AG04450 (cell line): ENCODE measurements around the gene EVC. TPM values are rescaled to one million over a fixed set of nuclear protein-coding genes. Genes with fewer than 3 reads are reported as not detected.

Source experiments
- CTCF ChIA-PET: fragments of 300-600, 350-600 bp; formaldehyde crosslinking; extraction: SDS; loops from one replicate; lab custom pipeline; 2022; ENCODE audit warnings: antibody characterized with exemption, inconsistent platforms; lab: Charles Lee
- POLR2A ChIA-PET: fragments of 350-600 bp; formaldehyde crosslinking; extraction: SDS; loops from one replicate; lab custom pipeline; 2021; ENCODE audit warnings: antibody characterized with exemption, inconsistent platforms; lab: Yijun Ruan, JAX
- DNase-seq: peaks from one replicate; pipeline ENCODE4 v3.0.0-alpha.2; 2011; ENCODE audit warnings: low read depth, low spot score
- H3K27ac ChIP-seq: one replicate; pipeline ENCODE4 v1.5.1; 2012; ENCODE audit warnings: low read depth, low read length, control low read depth
- H3K27me3 ChIP-seq: one replicate; pipeline ENCODE4 v1.6.0; 2012; ENCODE audit warnings: low read length; ENCODE audit not compliant: control insufficient read depth, insufficient read depth
- H3K4me3 ChIP-seq: 2 replicates; pipeline ENCODE4 v1.5.1; 2011; ENCODE audit warnings: mild to moderate bottlenecking, low read depth, low read length, control low read depth
- H3K9me3 ChIP-seq: 2 replicates; pipeline ENCODE4 v1.5.1; 2012; ENCODE audit warnings: low read length; ENCODE audit not compliant: control insufficient read depth, insufficient read depth
- CTCF ChIP-seq: IDR thresholded peaks from 2 replicates; pipeline ENCODE4 v1.5.1; 2011; ENCODE audit warnings: low read depth, low read length, control low read depth, inconsistent platforms
- polyA plus RNA-seq: library from polyadenylated mRNA; depleted of rRNA; stranded (reverse); fragments of >200 nt; gene quantifications from 2 replicates; pipeline ENCODE4 v1.2.3, GENCODE V29; 2011

The EVC gene
- polyA plus RNA-seq, 1 experiment: 11.5 TPM

DNA sequence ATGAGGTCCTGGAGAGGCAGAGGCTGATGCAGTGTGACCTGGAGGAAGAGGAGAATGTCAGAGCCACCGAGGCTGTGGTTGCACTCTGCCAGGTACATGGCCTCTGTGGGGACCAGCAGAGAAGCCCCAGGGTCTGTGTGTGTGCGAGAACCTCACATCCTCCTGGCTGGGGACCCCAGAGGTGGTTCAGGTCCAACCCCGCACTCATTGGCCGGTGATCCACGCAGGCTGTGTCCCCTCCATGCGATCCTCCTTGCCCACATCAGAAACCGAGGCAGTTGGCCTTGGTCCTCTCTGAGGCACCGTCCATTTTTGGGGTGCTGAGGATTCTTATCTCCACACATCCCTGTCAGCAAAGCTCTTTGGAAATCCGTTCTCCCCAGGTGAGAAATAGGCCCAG lies 45.3 kb downstream of the EVC start:
- CTCF ChIA-PET: no interaction called here
- no peak for TF ChIP-seq CTCF
- Histone ChIP-seq H3K27ac (no peak overlapping the region), H3K9me3 (peaks cover 5% of the 10 kb centered on the region; the same call in 1 of the 2 replicates), H3K4me3 (no peak overlapping the region), H3K27me3 (no peaks in the 10 kb centered on the region)
- DNase-seq: no peak
- POLR2A ChIA-PET: interaction anchor here (0.7 kb wide), 1 partner anchor 51 kb away, joined by 4 read pairs; no protein-coding TSS in a partner anchor

- ChIA-PET CTCF (no interaction called here), POLR2A (no interaction called here)
- DNase-seq: no peak
- no peaks in the 10 kb centered on the region for H3K27me3 ChIP-seq
- H3K9me3 ChIP-seq: peaks cover 5% of the 10 kb centered on the region; the same call in 1 of the 2 replicates
- H3K27ac ChIP-seq: peak overlapping the region; percentile 31
- H3K4me3 ChIP-seq: no peak overlapping the region
- no peak for TF ChIP-seq CTCF
Measured at GRCh38 chr4:5757091-5757490, 46.1 kb downstream of the EVC start.

DNA sequence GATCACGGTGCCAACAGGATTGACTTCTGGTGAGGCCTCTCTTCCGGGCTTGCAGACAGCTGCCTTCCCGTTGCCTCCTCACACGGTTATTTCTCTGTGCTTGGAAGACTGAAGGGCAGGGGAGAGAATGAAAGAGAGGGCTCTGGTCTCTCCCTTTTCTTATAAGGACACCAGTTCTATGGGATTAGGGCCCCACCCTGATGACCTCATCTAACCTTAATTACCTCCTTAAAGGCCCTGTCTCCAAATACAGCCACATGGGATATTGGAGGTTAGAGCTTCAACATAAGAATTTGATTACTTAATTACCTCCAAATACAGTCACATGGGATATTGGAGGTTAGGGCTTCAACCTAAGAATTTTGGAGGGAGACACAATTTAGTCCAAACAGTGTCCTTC lies 46.5 kb downstream of the EVC start:
- POLR2A ChIA-PET: no interaction called here
- H3K4me3 ChIP-seq: no peak overlapping the region
- peak overlapping the region; percentile 31 for H3K27ac ChIP-seq
- TF ChIP-seq CTCF: no peak
- H3K27me3 ChIP-seq: no peaks in the 10 kb centered on the region
- peaks cover 5% of the 10 kb centered on the region; the same call in 1 of the 2 replicates for H3K9me3 ChIP-seq
- CTCF ChIA-PET: no interaction called here
- no peak for DNase-seq

DNA sequence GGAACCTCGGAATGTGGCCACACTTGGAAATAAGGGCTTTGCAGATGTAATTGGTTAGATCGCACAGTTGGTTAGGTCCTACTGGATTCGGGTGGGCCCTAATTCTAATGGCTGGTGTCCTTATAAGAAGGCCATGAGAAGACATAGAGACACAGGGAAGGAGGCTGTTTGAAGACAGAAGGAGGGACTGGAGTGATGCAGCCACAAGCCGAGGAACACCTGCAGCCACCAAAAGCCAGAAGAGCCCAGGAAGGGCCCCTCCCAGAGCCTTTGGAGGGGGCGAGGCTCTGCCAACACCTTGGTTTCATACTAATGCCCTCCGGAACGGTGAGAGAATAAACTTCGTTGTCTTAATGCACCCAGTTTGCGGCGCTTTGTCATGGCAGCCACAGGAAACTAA lies 47.0 kb downstream of the EVC start:
- ChIA-PET CTCF (no interaction called here), POLR2A (interaction anchor here (1.0 to 1.3 kb wide), 2 partner anchors 9 to 10 kb away, joined by 3 to 4 read pairs; no protein-coding TSS in a partner anchor)
- no peaks in the 10 kb centered on the region for H3K27me3 ChIP-seq
- H3K27ac ChIP-seq: peak overlapping the region; percentile 68
- TF ChIP-seq CTCF: no peak
- H3K4me3 ChIP-seq: no peak overlapping the region
- H3K9me3 ChIP-seq: peaks cover 5% of the 10 kb centered on the region; the same call in 1 of the 2 replicates
- no peak for DNase-seq

DNA sequence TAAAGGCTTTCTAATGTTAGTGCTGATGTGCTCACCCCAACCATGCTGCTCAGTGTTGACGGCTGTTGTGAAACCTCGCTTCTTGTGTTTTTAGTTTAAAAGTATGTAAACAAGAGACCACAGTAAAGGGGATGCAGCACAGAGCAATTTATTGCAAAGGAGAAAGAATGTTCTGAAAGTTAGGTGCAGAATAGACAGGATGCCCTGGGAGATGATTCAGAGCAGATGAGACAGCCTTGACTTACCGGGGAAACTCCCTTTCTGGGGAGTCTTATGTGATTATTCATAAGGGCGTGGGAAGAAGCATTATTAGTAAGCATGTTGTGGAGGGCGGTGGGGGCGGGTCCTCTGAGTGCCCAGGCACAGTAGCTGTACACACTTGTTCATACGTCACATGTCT lies 47.7 kb downstream of the EVC start:
- Histone ChIP-seq H3K4me3 (no peak overlapping the region), H3K9me3 (peaks cover 5% of the 10 kb centered on the region; the same call in 1 of the 2 replicates), H3K27ac (peak overlapping the region; percentile 80), H3K27me3 (no peaks in the 10 kb centered on the region)
- TF ChIP-seq CTCF: no peak
- CTCF ChIA-PET: no interaction called here
- POLR2A ChIA-PET: interaction anchor here (1.0 to 1.3 kb wide), 2 partner anchors 10 to 11 kb away, joined by 3 to 4 read pairs; no protein-coding TSS in a partner anchor
- peak; percentile 92 for DNase-seq
